Limb (tissue), 2 donors: ENCODE measurements around the gene GPHN.
"Not testable (repeated sequence)": the region's sequence is repeated elsewhere in the genome, so short reads cannot be mapped to it uniquely, and the experiment has no call there.

Experiments
- DNase-seq, 2 donors: peaks; one replicate each; pipeline ENCODE4 v3.0.0-alpha.2; 2016; ENCODE audit errors: extremely low spot score in 2 of 2

GPHN gene

GRCh38 chr14:66652525-66653106, 144.7 kb downstream of the GPHN start:
- DNase-seq = no peak

GRCh38 chr14:66657780-66658179, 149.8 kb downstream of the GPHN start:
- no peak for DNase-seq

GRCh38 chr14:66662374-66662773, 154.4 kb downstream of the GPHN start:
- no peak for DNase-seq

- DNase-seq = no peak
Observed at GRCh38 chr14:66677780-66678179, 169.8 kb downstream of the GPHN start.

- DNase-seq = no peak
Observed at GRCh38 chr14:66680216-66680615, 172.3 kb downstream of the GPHN start.

- DNase-seq = no peak
Observed at GRCh38 chr14:66696326-66696725, 188.4 kb downstream of the GPHN start.

GRCh38 chr14:66698503-66698902, 190.6 kb downstream of the GPHN start:
- no peak for DNase-seq

GRCh38 chr14:66701813-66702212, 193.9 kb downstream of the GPHN start:
- DNase-seq = no peak

- no peak for DNase-seq
Observed at GRCh38 chr14:66708267-66708666, 200.3 kb downstream of the GPHN start.

GRCh38 chr14:66709291-66709690, 201.3 kb downstream of the GPHN start:
- no peak for DNase-seq

GRCh38 chr14:66714291-66714690, 206.3 kb downstream of the GPHN start:
- DNase-seq = not testable (repeated sequence)

GRCh38 chr14:66715313-66715712, 207.4 kb downstream of the GPHN start:
- not testable (repeated sequence) for DNase-seq

- no peak for DNase-seq
Observed at GRCh38 chr14:66716227-66716626, 208.3 kb downstream of the GPHN start.

- no peak for DNase-seq
Observed at GRCh38 chr14:66717561-66718140, 209.7 kb downstream of the GPHN start.

- no peak for DNase-seq
Observed at GRCh38 chr14:66724996-66725395, 217.0 kb downstream of the GPHN start.

GRCh38 chr14:66731298-66731697, 223.4 kb downstream of the GPHN start:
- DNase-seq = not testable (repeated sequence)

- no peak for DNase-seq
Observed at GRCh38 chr14:66735853-66736252, 227.9 kb downstream of the GPHN start.

- no peak for DNase-seq
Observed at GRCh38 chr14:66739826-66740225, 231.9 kb downstream of the GPHN start.

GRCh38 chr14:66745078-66745477, 237.1 kb downstream of the GPHN start:
- no peak for DNase-seq

GRCh38 chr14:66746316-66747006, 238.5 kb downstream of the GPHN start:
- peak in 1 of 2 donors; percentile 5 for DNase-seq

GRCh38 chr14:66752109-66752508, 244.2 kb downstream of the GPHN start:
- DNase-seq = no peak

- no peak for DNase-seq
Observed at GRCh38 chr14:66758031-66758613, 250.2 kb downstream of the GPHN start.

GRCh38 chr14:66772146-66772545, 264.2 kb downstream of the GPHN start:
- no peak for DNase-seq
